Measurements from ENCODE around the gene RPH3AL. TPM values are rescaled to one million over a fixed set of nuclear protein-coding genes. Genes with fewer than 3 reads are reported as not detected.
"Not testable (repeated sequence)": the region's sequence is repeated elsewhere in the genome, so short reads cannot be mapped to it uniquely, and the experiment has no call there.

The RPH3AL gene
- total RNA-seq, 1 donor from 2014 or later = 0.78 TPM

DNA sequence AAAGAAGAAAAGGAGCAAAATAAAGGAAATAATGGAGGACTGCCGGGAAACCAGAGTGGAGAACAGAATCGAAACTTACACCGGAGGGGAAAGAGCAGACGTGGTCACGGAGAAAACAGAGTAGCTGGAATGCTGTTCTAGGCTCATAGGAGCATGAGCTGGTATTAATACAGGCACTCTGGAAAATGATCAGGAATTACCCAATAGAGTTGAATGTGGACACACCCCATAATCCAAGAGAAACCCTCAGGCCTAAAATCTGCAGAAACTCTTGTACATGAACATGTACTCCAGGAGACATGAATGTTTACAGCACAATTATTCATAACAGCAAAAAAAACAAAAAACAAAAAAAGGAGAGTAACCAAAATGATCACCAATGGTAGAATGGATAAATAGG is 77.7 kb downstream of the RPH3AL start:
- Mint-ChIP-seq H3K27me3 (ENCODE audit: unreplicated experiment) (peaks cover 24% of the 10 kb centered on the region), H3K4me3 (ENCODE audit: unreplicated experiment) (no peak overlapping the region), H3K36me3 (ENCODE audit: unreplicated experiment) (no peaks in the 10 kb centered on the region), H3K27ac (ENCODE audit: unreplicated experiment) (no peak overlapping the region), H3K4me1 (ENCODE audit: unreplicated experiment) (no peaks in the 10 kb centered on the region), H3K9me3 (ENCODE audit: unreplicated experiment) (no peaks in the 10 kb centered on the region)
- no peak for DNase-seq (ENCODE audit: extremely low spot score, unreplicated experiment)
- TF ChIP-seq, protein P1, sequence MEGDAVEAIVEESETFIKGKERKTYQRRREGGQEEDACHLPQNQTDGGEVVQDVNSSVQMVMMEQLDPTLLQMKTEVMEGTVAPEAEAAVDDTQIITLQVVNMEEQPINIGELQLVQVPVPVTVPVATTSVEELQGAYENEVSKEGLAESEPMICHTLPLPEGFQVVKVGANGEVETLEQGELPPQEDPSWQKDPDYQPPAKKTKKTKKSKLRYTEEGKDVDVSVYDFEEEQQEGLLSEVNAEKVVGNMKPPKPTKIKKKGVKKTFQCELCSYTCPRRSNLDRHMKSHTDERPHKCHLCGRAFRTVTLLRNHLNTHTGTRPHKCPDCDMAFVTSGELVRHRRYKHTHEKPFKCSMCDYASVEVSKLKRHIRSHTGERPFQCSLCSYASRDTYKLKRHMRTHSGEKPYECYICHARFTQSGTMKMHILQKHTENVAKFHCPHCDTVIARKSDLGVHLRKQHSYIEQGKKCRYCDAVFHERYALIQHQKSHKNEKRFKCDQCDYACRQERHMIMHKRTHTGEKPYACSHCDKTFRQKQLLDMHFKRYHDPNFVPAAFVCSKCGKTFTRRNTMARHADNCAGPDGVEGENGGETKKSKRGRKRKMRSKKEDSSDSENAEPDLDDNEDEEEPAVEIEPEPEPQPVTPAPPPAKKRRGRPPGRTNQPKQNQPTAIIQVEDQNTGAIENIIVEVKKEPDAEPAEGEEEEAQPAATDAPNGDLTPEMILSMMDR (IDR thresholded peaks at IDR 0.05) = no peak

DNA sequence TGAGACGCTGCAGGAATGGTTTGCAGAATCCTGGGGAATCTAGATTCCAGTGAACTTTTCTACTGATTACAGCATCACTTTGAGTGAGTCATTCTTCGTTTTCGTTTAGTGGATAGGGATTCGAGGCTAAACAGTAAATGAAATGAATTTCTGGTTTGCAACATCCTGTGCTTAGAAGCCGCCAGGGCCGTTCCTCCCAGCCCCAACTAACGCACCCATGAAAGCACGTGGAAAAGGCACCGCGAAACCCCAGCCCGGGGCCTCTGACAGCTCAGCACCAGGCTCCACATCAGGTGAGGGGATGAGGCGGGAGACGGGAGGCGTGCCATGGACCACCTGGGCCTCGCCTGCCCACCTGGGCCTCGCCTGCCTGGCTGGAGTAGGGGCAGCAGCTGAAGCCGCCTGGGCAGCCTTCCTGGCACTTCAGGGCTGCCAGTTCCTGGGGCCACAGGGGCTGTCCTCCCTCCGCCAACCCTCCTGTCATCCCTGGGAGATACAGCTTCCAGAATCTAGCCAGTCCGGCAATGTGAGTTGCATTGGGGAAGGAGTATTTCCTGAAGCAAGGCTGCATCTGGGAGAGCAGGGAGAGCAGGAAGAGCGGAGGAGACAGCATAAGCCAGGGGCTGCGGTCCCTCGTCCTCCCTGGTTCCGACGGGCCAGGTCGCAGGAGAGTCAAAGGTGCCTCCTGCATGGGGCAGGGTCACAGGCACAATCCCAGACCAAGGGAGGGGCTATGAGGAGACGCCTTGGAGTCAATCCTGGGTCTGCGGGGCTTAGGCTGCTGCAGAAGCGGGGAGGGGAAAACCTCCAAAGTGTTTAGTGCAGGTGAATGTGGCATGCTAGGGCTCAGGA is 78.4 kb downstream of the RPH3AL start:
- Mint-ChIP-seq H3K9me3 (ENCODE audit: unreplicated experiment) (no peaks in the 10 kb centered on the region), H3K4me3 (ENCODE audit: unreplicated experiment) (no peak overlapping the region), H3K36me3 (ENCODE audit: unreplicated experiment) (no peaks in the 10 kb centered on the region), H3K4me1 (ENCODE audit: unreplicated experiment) (no peaks in the 10 kb centered on the region), H3K27ac (ENCODE audit: unreplicated experiment) (no peak overlapping the region), H3K27me3 (ENCODE audit: unreplicated experiment) (peaks cover 22% of the 10 kb centered on the region)
- TF ChIP-seq, protein P1 (IDR thresholded peaks at IDR 0.05) = no peak
- no peak for DNase-seq (ENCODE audit: extremely low spot score, unreplicated experiment)

DNA sequence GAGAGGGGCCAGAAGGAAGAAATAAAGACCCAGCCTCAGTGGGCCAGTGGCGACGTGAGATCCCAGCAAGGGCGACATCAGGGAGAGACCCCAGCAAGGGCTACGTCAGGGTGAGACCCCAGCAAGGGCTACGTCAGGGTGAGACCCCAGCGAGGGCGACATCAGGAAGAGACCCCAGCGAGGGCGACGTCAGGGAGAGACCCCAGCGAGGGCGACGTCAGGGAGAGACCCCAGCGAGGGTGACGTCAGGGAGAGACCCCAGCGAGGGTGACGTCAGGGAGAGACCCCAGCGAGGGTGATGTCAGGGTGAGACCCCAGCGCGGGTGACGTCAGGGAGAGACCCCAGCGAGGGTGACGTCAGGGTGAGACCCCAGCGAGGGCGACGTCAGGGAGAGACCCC is 79.8 kb downstream of the RPH3AL start:
- H3K27me3 Mint-ChIP-seq (ENCODE audit: unreplicated experiment) = peaks cover 21% of the 10 kb centered on the region
- DNase-seq (ENCODE audit: extremely low spot score, unreplicated experiment) = peak; percentile 93
- not testable (repeated sequence) for H3K27ac Mint-ChIP-seq (ENCODE audit: unreplicated experiment); H3K4me1 Mint-ChIP-seq (ENCODE audit: unreplicated experiment); H3K9me3 Mint-ChIP-seq (ENCODE audit: unreplicated experiment); H3K36me3 Mint-ChIP-seq (ENCODE audit: unreplicated experiment); H3K4me3 Mint-ChIP-seq (ENCODE audit: unreplicated experiment)

DNA sequence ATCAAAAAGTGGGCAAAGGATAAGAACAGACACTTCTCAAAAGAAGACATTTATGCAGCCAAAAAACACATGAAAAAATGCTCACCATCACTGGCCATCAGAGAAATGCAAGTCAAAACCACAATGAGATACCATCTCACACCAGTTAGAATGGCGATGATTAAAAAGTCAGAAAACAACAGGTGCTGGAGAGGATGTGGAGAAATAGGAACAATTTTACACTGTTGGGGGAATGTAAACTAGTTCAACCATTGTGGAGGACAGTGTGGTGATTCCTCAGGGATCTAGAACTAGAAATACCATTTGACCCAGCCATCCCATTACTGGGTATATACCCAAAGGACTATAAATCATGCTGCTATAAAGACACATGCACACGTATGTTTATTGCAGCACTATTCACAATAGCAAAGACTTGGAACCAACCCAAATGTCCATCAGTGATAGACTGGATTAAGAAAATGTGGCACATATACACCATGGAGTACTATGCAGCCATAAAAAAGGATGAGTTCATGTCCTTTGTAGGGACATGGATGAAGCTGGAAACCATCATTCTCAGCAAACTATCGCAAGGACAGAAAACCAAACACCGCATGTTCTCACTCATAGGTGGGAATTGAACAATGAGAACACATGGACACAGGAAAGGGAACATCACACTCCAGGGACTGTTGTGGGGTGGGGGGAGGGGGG is 80.5 kb downstream of the RPH3AL start:
- DNase-seq (ENCODE audit: extremely low spot score, unreplicated experiment); H3K27ac Mint-ChIP-seq (ENCODE audit: unreplicated experiment); H3K9me3 Mint-ChIP-seq (ENCODE audit: unreplicated experiment); H3K36me3 Mint-ChIP-seq (ENCODE audit: unreplicated experiment); H3K4me1 Mint-ChIP-seq (ENCODE audit: unreplicated experiment); H3K4me3 Mint-ChIP-seq (ENCODE audit: unreplicated experiment): not testable (repeated sequence)
- peaks cover 23% of the 10 kb centered on the region for H3K27me3 Mint-ChIP-seq (ENCODE audit: unreplicated experiment)

DNA sequence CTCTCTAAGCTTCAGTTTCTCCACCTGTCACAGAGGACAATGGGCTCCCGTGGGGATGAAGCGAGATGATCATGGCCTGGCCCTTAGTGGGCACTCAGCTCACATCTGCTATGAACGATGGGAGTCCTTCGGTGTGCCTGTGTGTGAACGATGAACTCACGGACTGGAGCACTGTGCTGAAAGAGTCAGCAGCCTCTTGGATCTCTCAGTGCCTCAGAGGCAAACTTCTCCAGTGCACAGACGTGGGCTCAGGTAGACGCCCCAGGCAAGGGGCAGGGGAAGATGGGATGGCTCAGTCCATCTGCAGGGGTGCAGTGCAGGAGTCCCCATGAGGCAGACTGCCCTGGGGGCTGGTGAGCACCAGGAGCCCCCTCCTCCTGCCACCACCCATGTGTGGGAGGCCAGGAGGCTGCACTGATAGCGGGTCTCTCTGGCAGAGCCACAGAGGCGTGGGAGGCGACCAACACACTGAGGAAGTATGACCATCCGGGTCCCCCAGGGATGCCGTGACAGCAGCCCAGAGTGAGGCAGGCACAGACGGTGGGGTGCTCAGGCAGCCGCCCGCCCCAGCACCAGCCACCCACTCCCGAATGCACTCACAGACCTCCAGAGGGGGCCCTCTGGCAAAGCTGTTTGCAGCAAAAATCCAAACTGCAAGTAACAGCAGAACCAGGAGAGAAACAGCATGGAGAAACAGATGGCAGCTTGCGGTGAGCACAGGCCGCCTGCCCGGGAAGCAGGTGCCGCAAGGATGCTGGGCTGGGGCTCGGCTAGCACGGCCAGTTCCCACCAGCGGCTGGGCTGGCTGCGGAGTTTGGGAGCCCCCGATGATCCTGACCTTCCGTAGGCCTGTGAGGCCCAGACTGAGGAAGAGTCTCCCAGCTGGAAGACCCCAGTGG is 82.7 kb downstream of the RPH3AL start:
- Mint-ChIP-seq H3K27me3 (ENCODE audit: unreplicated experiment) (peaks cover 16% of the 10 kb centered on the region), H3K27ac (ENCODE audit: unreplicated experiment) (no peak overlapping the region), H3K36me3 (ENCODE audit: unreplicated experiment) (no peaks in the 10 kb centered on the region), H3K4me1 (ENCODE audit: unreplicated experiment) (no peaks in the 10 kb centered on the region), H3K4me3 (ENCODE audit: unreplicated experiment) (no peak overlapping the region), H3K9me3 (ENCODE audit: unreplicated experiment) (no peaks in the 10 kb centered on the region)
- no peak for DNase-seq (ENCODE audit: extremely low spot score, unreplicated experiment)
- TF ChIP-seq, protein P1 (IDR thresholded peaks at IDR 0.05) = no peak

Measured in osteocyte (in vitro differentiated cells).